Subcutaneous adipose tissue (tissue), 4 donors: ENCODE results near the gene EDARADD. TPM values are rescaled to one million over a fixed set of nuclear protein-coding genes. Genes with fewer than 3 reads are reported as not detected.

Experiments used
- CTCF ChIP-seq: fragments of 450-650 bp; IDR thresholded peaks from one replicate; pipeline ENCODE4 v1.5.1; 2016; ENCODE audit warnings: low read depth, mild to moderate bottlenecking, control low read depth, antibody characterized with exemption, moderate library complexity
- total RNA-seq, 4 donors: library from RNA; depleted of rRNA; stranded (reverse); fragments of >200 nt; gene quantifications; one replicate each; pipeline ENCODE4 v1.1.0, GENCODE V29; 2016

Gene EDARADD
- total RNA-seq, 4 donors from 2014 or later: 0.66 to 3.1 TPM; not detected in 2

GRCh38 chr1:236354330-236355147 lies 39.5 kb upstream of the EDARADD start:
- TF ChIP-seq CTCF: no peak

- no peak for TF ChIP-seq CTCF
These were observed 37.9 kb upstream of the EDARADD start for GRCh38 chr1:236356141-236356540.

- TF ChIP-seq CTCF: no peak
These were observed 32.0 kb upstream of the EDARADD start for GRCh38 chr1:236361909-236362590.

DNA sequence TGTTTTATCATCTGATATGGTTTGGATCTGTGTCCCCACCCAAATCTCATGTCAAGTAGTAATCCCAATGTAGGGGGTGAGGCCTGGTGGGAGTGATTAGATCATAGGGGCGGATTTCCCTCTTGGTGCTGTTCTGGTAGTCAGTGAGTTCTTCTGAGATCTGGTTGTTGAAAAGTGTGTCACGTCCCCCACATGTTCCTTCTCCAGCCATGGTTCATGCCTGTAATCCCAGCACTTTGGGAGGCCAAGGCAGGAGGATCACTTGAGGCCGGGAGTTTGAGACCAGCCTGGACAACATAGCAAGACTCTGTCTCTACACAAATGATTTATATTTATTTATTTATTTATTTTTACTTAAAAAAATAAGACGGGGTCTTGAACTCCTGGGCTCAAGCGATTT lies 30.8 kb upstream of the EDARADD start:
- TF ChIP-seq CTCF: no peak

DNA sequence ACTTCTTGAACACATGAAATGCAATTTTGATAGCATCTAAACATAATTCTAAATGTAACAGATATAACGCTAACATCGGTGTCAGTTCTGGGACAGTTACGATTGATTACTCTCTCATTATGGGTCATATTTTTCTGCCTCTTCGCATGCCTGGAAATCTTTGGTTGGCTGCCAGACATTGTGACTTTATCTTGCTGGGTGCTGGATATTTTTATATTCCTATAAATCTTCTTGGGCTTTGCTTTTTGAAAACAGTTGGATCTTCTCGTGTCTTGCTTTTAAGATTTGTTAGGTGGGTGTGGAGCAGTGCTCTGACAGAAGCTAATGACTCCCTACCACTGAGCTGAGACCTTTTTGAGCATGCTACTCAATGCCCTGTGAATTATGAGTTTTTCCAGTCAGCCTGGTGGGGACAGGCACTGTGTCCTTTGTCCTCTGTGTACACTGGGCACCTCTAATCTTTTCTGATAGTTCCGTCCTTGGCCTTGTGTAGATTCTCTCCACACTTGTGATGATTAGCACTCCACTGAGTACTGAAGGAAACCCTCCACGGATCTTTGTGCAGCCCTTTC lies 28.0 kb upstream of the EDARADD start:
- no peak for TF ChIP-seq CTCF

GRCh38 chr1:236370420-236370819 lies 23.7 kb upstream of the EDARADD start:
- TF ChIP-seq CTCF: no peak

DNA sequence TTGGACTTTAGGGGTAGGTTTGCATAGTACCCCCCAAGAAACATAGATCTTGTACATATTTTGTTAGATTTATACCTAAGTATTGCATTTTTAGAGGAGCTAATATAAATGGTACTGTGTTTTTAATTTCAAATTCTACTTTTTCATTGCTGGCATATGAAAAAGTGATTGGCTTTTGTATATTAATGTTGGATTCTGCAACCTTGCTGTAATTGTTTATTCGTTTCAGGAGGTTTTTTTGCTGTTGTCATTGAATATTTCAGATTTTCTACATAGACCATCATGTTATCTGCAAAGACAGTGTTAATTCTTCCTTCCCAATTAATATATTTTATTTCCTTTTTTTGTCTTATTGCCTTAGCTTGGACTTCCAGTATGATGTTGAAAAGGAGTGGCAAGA lies 23.0 kb upstream of the EDARADD start:
- no peak for TF ChIP-seq CTCF
